GM10847 (cell line): Measurements from ENCODE around the gene KIAA1549.

Source experiments
- POLR2A ChIP-seq: IDR thresholded peaks from 2 replicates; pipeline ENCODE4 v1.6.1; 2011; ENCODE audit not compliant: insufficient read length; ENCODE audit errors: extremely low read depth

The KIAA1549 gene

GRCh38 chr7:138979988-138980562 is 1.1 kb downstream of the KIAA1549 start:
- TF ChIP-seq POLR2A: no peak

- no peak for TF ChIP-seq POLR2A
Observed at GRCh38 chr7:138979226-138979979, 1.8 kb downstream of the KIAA1549 start.

- TF ChIP-seq POLR2A: no peak
Observed at GRCh38 chr7:138978541-138979184, 2.5 kb downstream of the KIAA1549 start.

GRCh38 chr7:138975343-138976104 is 5.7 kb downstream of the KIAA1549 start:
- TF ChIP-seq POLR2A: no peak

- no peak for TF ChIP-seq POLR2A
Observed at GRCh38 chr7:138974675-138975292, 6.4 kb downstream of the KIAA1549 start.

GRCh38 chr7:138974103-138974502 is 7.1 kb downstream of the KIAA1549 start:
- TF ChIP-seq POLR2A: no peak

- TF ChIP-seq POLR2A: no peak
Observed at GRCh38 chr7:138970952-138971351, 10.2 kb downstream of the KIAA1549 start.

- TF ChIP-seq POLR2A: no peak
Observed at GRCh38 chr7:138970446-138970845, 10.7 kb downstream of the KIAA1549 start.

GRCh38 chr7:138967159-138967558 is 14.0 kb downstream of the KIAA1549 start:
- no peak for TF ChIP-seq POLR2A

GRCh38 chr7:138964624-138965436 is 16.4 kb downstream of the KIAA1549 start:
- TF ChIP-seq POLR2A: no peak

GRCh38 chr7:138963675-138964074 is 17.5 kb downstream of the KIAA1549 start:
- TF ChIP-seq POLR2A: no peak

GRCh38 chr7:138962561-138963270 is 18.5 kb downstream of the KIAA1549 start:
- TF ChIP-seq POLR2A: no peak

- no peak for TF ChIP-seq POLR2A
Observed at GRCh38 chr7:138961159-138961558, 20.0 kb downstream of the KIAA1549 start.
